NT2/D1 (cell line): ENCODE measurements around the gene DOCK10.

Source experiments
- DNase-seq: peaks from one replicate; pipeline ENCODE4 v3.0.0-alpha.2; 2011; ENCODE audit warnings: low read depth, low spot score
- H3K27me3 ChIP-seq: 2 replicates; pipeline ENCODE4 v1.6.0; 2011; ENCODE audit warnings: mild to moderate bottlenecking; ENCODE audit not compliant: insufficient read length, insufficient read depth
- H3K36me3 ChIP-seq: 2 replicates; pipeline ENCODE4 v1.6.1; 2011; ENCODE audit warnings: mild to moderate bottlenecking, low read length, mixed read lengths; ENCODE audit not compliant: insufficient read depth, insufficient read length
- H3K4me1 ChIP-seq: 2 replicates; pipeline ENCODE4 v1.5.1; 2011; ENCODE audit not compliant: insufficient read depth, insufficient read length
- H3K4me3 ChIP-seq: 2 replicates; pipeline ENCODE4 v1.5.1; 2011; ENCODE audit warnings: low read depth; ENCODE audit not compliant: insufficient read length
- H3K9ac ChIP-seq: 2 replicates; pipeline ENCODE4 v1.6.0; 2011; ENCODE audit warnings: low read depth; ENCODE audit not compliant: insufficient read length
- H3K9me3 ChIP-seq: 2 replicates; pipeline ENCODE4 v1.5.1; 2011; ENCODE audit warnings: mild to moderate bottlenecking, low read length; ENCODE audit not compliant: insufficient read depth
- SUZ12 ChIP-seq: IDR thresholded peaks from 2 replicates; pipeline ENCODE4 v1.6.1; 2011; ENCODE audit not compliant: insufficient read length, insufficient read depth; ENCODE audit errors: extremely low read depth
- YY1 ChIP-seq: IDR thresholded peaks from 2 replicates; pipeline ENCODE4 v1.6.1; 2011; ENCODE audit not compliant: insufficient read length, insufficient read depth
- ZNF274 ChIP-seq: IDR thresholded peaks from 2 replicates; pipeline ENCODE4 v1.6.1; 2011; ENCODE audit warnings: mild to moderate bottlenecking, low read depth, low read length

Gene DOCK10

GRCh38 chr2:225025917-225026571 lies 16.2 kb downstream of the DOCK10 start:
- Histone ChIP-seq H3K9me3 (no peaks in the 10 kb centered on the region), H3K9ac (no peak overlapping the region), H3K36me3 (no peaks in the 10 kb centered on the region), H3K27me3 (no peaks in the 10 kb centered on the region), H3K4me3 (no peak overlapping the region), H3K4me1 (no peaks in the 10 kb centered on the region)
- TF ChIP-seq SUZ12 (no peak), YY1 (no peak), ZNF274 (no peak)
- DNase-seq: no peak

- no peaks in the 10 kb centered on the region for H3K4me1 ChIP-seq
- H3K9ac ChIP-seq: no peak overlapping the region
- H3K9me3 ChIP-seq: no peaks in the 10 kb centered on the region
- H3K36me3 ChIP-seq: no peaks in the 10 kb centered on the region
- H3K4me3 ChIP-seq: no peak overlapping the region
- TF ChIP-seq ZNF274 (no peak), YY1 (no peak)
- no peak for DNase-seq
- H3K27me3 ChIP-seq: no peaks in the 10 kb centered on the region
Observed at GRCh38 chr2:225022188-225022587, 20.1 kb downstream of the DOCK10 start.

- no peaks in the 10 kb centered on the region for H3K27me3 ChIP-seq
- no peak overlapping the region for H3K4me3 ChIP-seq
- H3K9me3 ChIP-seq: no peaks in the 10 kb centered on the region
- TF ChIP-seq ZNF274 (no peak), YY1 (no peak), SUZ12 (no peak)
- DNase-seq: no peak
- no peak overlapping the region for H3K9ac ChIP-seq
- no peaks in the 10 kb centered on the region for H3K36me3 ChIP-seq
- no peaks in the 10 kb centered on the region for H3K4me1 ChIP-seq
Observed at GRCh38 chr2:225020168-225020849, 22.0 kb downstream of the DOCK10 start.

- TF ChIP-seq YY1: no peak
- no peak for TF ChIP-seq SUZ12
- TF ChIP-seq ZNF274: no peak
- DNase-seq: no peak
Observed at GRCh38 chr2:225019105-225019504, 23.2 kb downstream of the DOCK10 start.

GRCh38 chr2:225017713-225018112 lies 24.6 kb downstream of the DOCK10 start:
- H3K36me3 ChIP-seq: no peaks in the 10 kb centered on the region
- H3K27me3 ChIP-seq: no peaks in the 10 kb centered on the region
- TF ChIP-seq YY1 (no peak), ZNF274 (no peak), SUZ12 (no peak)
- H3K4me1 ChIP-seq: no peaks in the 10 kb centered on the region
- H3K9ac ChIP-seq: no peak overlapping the region
- no peak for DNase-seq
- H3K4me3 ChIP-seq: no peak overlapping the region
- no peaks in the 10 kb centered on the region for H3K9me3 ChIP-seq

More at GRCh38 chr2:225019105-225019504, 23.2 kb downstream of the DOCK10 start:
- Histone ChIP-seq H3K4me3 (no peak overlapping the region), H3K27me3 (no peaks in the 10 kb centered on the region), H3K36me3 (no peaks in the 10 kb centered on the region), H3K9ac (no peak overlapping the region), H3K9me3 (no peaks in the 10 kb centered on the region), H3K4me1 (no peaks in the 10 kb centered on the region)

- Histone ChIP-seq H3K4me3 (no peak overlapping the region), H3K9me3 (no peaks in the 10 kb centered on the region), H3K27me3 (no peaks in the 10 kb centered on the region), H3K36me3 (no peaks in the 10 kb centered on the region), H3K4me1 (no peaks in the 10 kb centered on the region), H3K9ac (no peak overlapping the region)
- DNase-seq: no peak
- TF ChIP-seq ZNF274 (no peak), YY1 (no peak), SUZ12 (no peak)
Observed at GRCh38 chr2:225017098-225017685, 25.1 kb downstream of the DOCK10 start.

GRCh38 chr2:225013425-225014365 lies 28.6 kb downstream of the DOCK10 start:
- DNase-seq: no peak
- no peaks in the 10 kb centered on the region for H3K9me3 ChIP-seq
- H3K36me3 ChIP-seq: no peaks in the 10 kb centered on the region
- H3K4me1 ChIP-seq: no peaks in the 10 kb centered on the region
- no peak overlapping the region for H3K4me3 ChIP-seq
- no peaks in the 10 kb centered on the region for H3K27me3 ChIP-seq
- no peak for TF ChIP-seq YY1
- no peak for TF ChIP-seq ZNF274
- no peak for TF ChIP-seq SUZ12
- H3K9ac ChIP-seq: no peak overlapping the region
